Stromal cell of bone marrow (primary cell): ENCODE data around the gene EXOC3L1.

Experiments
- DNase-seq: peaks from one replicate; pipeline ENCODE4 v3.0.0-alpha.2; 2012; ENCODE audit warnings: low read depth

Gene EXOC3L1

GRCh38 chr16:67190041-67190440 lies at the start of gene EXOC3L1:
Gene EXOC3L1 (minus strand): TSS chr16:67190136. CDS start chr16:67189676, 460 bp downstream.
- no peak for DNase-seq

DNA sequence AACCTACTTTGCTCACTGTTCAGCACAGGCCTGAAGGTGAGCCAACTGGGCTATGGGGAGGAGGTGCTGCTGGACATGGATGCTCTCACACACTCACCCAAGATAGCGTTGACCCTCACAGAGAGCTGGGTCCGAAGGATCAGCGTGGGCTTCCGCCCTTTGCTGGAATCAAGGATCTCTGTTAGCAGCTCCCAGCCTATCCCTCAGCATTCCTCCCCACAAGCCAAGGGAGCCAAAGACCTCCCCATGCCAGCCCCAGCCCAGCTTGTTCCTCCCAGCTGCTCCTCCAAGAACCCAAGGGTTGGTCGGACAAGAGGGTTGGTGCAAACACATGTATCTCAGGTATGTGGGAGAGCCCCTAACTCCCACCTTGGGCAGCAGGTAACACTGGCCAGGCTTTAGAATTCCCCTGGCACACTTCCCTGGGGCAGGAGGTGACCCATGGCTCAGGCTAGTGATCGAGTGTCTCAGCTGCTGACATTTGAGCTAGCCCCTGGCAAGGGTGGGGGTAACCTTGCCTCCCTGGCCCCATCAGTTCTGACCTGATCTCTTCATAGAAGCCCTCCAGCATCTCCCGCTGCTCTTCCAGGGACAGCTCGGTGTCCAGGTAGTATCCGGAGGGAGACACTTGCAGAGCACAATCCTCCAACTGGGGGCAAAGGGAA lies 49.0 kb upstream of the EXOC3L1 start:
- DNase-seq, result no peak

GRCh38 chr16:67238278-67238575 lies 48.3 kb upstream of the EXOC3L1 start:
- DNase-seq, result no peak

DNA sequence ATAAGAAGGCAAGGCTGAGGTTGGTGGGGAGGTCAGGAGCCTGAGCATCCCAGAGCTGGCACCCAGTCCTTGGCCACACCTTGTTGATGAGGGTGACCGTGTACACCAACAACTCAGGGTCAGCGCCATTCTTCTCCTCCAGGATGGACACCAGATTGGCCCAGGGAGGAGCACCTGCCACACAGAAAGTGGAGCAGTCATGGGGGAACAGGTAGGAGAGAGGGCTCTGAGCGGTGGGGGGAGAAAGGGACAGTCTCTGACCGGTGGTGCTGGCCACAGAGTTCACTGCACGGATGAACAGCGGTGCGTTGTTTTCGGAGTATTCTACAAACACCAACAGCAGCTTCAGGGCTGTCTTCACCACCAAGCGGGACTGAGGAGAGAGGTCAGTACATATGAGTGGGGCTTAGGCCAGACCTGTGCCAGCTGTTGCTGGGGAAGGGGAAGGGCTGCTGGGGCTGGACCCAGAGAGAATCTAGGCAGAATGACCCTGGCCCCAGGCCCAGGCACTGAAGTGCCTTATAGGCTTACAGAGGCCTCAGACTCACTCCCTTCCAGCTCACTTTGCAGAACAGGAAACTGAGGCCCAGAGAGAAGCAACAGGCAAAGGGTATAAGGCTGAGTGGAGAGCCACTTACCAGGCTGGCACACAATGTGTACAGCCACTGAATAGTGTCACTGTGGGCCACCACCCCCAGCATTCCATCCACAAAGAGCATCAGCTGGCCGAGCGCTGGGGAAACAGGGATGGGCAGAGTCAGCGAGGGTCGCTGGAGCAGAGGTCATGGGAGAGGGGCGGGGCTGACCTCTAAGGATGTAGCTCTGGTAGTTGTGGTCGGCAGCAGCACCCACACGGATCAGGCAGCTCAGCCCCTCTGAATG lies 47.7 kb upstream of the EXOC3L1 start:
- DNase-seq, result no peak

DNA sequence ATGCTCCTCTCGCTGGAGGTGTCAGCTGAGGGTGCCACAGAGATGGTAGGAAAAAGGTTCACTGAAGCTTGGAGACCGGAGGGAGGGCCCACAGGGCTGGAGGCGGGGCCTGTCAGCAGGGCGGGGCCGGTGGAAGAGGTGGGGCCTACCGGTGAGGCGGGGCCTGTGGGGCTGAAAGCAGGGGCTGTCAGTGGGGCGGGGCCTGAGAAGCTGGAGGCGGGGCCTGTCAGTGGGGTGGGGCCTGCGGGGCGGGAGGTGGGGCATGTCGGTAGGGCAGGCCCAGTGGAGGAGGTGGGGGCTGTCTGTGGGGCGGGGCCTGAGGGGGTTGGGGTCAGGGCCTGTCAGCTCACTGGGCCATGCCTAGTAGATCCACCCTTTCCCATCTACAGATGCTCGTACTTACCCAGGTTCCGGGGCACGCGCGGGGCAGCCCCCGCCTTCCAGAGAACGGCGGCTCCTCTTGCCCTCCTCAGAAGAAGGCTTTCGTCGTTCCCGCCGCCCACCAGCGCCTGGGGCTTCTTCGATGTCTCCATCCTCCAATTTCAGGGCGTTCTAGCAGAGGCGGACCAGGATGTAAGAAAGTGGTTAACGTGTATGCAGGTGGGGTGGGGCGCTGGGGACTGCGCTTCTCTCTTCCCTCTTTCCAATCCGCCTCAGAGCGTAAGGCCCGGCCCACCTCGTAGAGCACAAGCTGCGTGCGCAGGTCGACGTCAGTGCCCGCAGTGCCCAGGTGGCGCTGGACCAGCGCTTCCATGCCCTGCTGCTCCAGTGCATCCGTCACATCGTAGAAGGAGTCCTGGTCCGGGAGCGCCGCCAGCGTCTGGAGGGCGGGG lies 46.8 kb upstream of the EXOC3L1 start:
- DNase-seq, result no peak

GRCh38 chr16:67235816-67236562 lies 46.1 kb upstream of the EXOC3L1 start:
- DNase-seq, result no peak

GRCh38 chr16:67234180-67234597 lies 44.3 kb upstream of the EXOC3L1 start:
- DNase-seq, result no peak

DNA sequence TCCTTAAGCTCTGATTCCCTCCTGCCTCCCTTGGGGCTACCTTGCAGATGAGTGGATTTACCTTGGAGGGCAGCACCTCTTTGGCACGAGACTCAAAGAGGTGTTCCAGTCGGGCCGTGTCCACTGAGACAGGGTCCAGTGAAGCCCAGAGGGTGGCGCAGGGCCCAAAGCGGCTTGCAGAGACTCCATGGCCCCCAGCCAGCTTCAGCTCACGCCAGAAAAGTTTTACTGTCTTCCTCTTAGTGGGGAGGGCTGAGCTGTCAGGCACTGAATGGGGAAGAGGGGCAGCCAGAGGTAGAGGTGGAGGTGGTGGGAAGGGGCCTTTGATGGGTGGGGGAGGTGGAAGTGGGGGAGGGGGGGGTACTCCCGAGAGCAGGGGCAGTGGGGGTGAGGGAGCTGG lies 43.7 kb upstream of the EXOC3L1 start:
- no peak for DNase-seq

GRCh38 chr16:67230809-67231660 lies 41.1 kb upstream of the EXOC3L1 start:
- DNase-seq, result no peak

DNA sequence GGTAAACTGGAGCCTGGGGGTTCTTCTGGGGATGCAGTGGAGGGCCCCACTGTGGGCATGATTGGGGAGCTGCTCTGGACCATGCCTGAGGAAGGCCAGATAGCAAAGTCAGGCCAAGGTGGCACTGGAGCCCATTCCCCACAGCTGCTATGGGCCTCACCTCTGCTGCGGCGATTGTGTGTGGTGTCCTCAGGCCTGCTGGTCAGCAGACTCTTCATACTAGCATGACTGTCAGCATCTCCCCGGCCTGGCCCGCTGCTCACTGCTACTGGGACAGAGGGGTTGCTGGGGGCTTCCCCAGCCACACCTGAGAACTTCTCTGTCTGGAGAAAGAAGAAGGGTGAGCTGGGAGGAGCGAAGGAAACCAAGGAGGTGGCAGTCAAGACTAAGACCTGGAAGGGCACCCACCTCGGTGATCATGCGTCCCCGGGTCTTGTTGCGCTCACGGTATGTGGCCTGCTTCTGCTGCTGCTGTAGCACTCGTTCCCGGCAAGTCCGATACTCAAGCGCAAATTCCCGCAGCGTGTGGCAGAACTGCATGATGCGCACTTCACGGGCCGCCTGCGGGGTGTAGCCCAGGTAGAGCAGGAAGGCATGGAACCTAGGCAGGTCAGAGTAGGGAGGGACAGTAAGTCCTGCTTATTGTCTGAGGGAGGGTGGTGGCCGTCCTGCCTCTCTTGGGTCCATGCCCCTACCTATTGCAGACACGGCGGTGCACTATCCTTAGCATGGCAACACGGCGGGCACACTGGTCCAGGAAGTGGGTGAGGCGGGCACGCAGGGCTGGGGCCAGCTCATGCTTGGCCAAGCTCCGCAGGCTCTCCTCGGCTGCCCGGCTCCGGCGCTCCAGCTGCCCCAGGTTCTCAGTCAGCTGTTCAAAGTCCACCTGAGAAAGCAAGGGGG lies 40.2 kb upstream of the EXOC3L1 start:
- DNase-seq, result no peak

GRCh38 chr16:67228905-67229304 lies 39.0 kb upstream of the EXOC3L1 start:
- DNase-seq, result no peak

DNA sequence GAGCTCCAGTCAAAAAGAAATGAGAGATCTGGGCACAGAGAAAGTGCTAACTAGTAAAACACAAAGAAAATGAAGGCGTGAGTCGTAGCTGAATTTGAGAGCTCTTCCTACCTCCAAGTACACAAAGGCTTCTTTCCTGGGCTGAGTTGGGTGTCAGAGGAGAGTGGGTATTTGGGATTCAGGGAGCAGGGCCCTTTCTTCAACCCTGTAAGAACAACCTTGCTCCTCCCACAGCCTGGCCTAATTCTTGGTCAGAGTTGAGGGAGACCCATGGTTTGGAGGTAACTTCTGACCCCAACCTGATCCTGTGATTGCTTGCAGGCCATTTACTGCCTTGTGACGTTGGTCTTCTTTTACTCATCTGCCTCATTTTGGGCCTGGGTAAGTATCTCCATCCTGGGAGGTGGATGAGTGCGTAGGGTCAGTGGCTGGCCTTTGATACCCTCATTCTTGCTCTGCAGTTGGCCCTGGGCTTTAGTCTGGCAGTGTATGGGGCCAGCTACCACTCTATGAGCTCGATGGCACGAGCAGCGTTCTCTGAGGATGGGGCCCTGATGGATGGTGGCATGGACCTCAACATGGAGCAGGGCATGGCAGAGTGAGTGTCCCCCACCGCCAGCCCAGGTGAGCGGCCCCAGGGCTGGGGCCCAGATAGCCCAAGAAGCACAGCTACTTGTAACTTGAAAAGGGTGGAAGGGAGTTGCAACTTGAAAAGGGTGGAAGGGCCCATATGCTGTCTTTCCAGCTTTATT lies 38.3 kb upstream of the EXOC3L1 start:
- no peak for DNase-seq

DNA sequence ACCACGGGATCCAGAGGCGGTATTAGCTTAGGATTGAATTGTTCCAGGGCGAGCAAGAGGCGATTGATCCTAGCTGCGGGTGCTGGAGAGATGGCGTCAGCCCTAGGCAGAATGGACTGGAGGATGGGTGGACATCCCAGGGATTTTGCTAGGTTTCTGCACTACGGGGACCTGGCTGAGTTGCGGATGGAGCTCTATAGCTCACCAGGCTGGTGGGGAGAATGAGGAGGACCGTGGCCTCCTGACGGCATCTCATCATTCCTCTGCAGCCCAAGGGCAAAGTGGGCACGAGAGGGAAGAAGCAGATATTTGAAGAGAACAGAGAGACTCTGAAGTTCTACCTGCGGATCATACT lies 37.6 kb upstream of the EXOC3L1 start:
- DNase-seq, result no peak

- peak; percentile 98 for DNase-seq
Observed at GRCh38 chr16:67226804-67227566, 37.0 kb upstream of the EXOC3L1 start, which contains the start of gene TMEM208. Gene TMEM208 (plus strand): TSS chr16:67227130. CDS start chr16:67227219, 89 bp downstream.

DNA sequence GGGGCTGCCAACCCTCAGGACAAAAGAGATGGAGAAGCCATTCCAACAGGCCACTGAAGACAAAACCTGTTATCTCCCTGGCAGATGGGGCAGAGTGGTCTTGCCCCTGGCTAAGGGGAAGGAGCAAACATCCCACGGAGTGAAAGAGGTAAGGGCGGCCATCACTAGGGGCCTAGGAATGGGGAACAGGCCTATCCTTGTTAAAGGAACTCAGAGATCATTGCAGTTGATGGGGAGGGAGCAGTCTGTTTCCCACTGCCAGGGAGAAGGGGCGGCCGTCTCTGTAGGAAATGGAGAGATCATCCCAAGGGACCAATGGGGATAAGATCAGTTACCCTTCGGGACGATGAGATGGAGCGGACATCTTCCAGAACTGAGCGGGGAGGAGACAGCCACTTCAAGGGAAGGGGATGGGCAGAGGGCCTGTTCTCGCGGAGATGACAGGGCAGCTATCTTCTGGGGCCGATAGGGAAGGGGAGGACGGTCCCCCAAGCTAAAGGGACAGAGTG lies 36.4 kb upstream of the EXOC3L1 start:
- DNase-seq, result no peak

DNA sequence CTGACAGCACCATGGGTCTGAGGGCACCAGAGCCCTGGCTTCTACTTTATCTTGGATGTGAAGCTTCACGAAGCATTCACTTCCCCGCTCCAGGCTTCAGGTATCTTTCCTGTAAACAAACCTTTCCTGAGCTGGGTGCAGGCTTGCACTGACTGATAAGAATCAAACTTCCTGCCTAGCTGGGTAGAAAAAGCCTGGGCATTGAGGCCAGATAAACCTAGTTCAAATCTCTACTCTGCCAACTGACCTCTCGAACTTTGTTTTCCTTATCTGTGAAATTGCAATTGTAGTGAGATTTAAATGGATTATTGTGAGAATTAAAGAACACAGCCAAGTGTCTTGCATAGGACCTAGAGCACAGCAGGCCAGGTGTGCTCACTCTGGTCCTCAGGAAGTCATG lies 34.1 kb upstream of the EXOC3L1 start:
- no peak for DNase-seq

- DNase-seq, result no peak
Observed at GRCh38 chr16:67216612-67217490, 26.9 kb upstream of the EXOC3L1 start.
